Measurements from ENCODE around the gene XNDC1N. TPM values are rescaled to one million over a fixed set of nuclear protein-coding genes. Genes with fewer than 3 reads are reported as not detected.

XNDC1N gene
- total RNA-seq = 8.8 and 9.4 TPM in 2 replicates

GRCh38 chr11:71927820-71928736 is at the start of gene XNDC1N:
Gene XNDC1N (minus strand): TSS chr11:71928594. CDS start chr11:71923353, 5,241 bp downstream.
- H3K4me2 ChIP-seq (ENCODE audit: insufficient read depth, low read length) = peak within 1 kb of the TSS; percentile 97
- peaks cover 39% of the 10 kb centered on the region for H4K20me1 ChIP-seq (ENCODE audit: insufficient read depth, low read length)
- H3K9me3 ChIP-seq (ENCODE audit: low read depth, low read length) = no peaks in the 10 kb centered on the region
- H3K27me3 ChIP-seq (ENCODE audit: insufficient read depth, low read length) = no peaks in the 10 kb centered on the region
- peak within 1 kb of the TSS; percentile 80 for H3K4me3 ChIP-seq (ENCODE audit: insufficient read depth, low read length)
- no peaks in the 10 kb centered on the region for H3K36me3 ChIP-seq (ENCODE audit: insufficient read depth, low read length)
- peak within 1 kb of the TSS; percentile 95 for H2AFZ ChIP-seq (ENCODE audit: low read length)
- peaks cover 30% of the 10 kb centered on the region for H3K4me1 ChIP-seq (ENCODE audit: insufficient read depth, low read length)
- peaks cover 54% of the 10 kb centered on the region for H3K79me2 ChIP-seq (ENCODE audit: insufficient read depth, low read length)
- DNase-seq (ENCODE audit: insufficient read length, low spot score, missing footprints) = peak; percentile 86
- no peak for TF ChIP-seq CTCF (IDR thresholded peaks at IDR 0.05; ENCODE audit: extremely low read depth, low read depth, low read length)
- H3K27ac ChIP-seq (ENCODE audit: low read depth, low read length) = peak within 1 kb of the TSS; percentile 94

GRCh38 chr11:71977743-71978418 is 49.5 kb upstream of the XNDC1N start:
- Histone ChIP-seq H3K4me1 (ENCODE audit: insufficient read depth, low read length) (no peaks in the 10 kb centered on the region), H3K27ac (ENCODE audit: low read depth, low read length) (no peak overlapping the region), H3K4me2 (ENCODE audit: insufficient read depth, low read length) (no peak overlapping the region), H4K20me1 (ENCODE audit: insufficient read depth, low read length) (peaks cover 27% of the 10 kb centered on the region), H2AFZ (ENCODE audit: low read length) (no peak overlapping the region), H3K27me3 (ENCODE audit: insufficient read depth, low read length) (no peaks in the 10 kb centered on the region), H3K79me2 (ENCODE audit: insufficient read depth, low read length) (peaks cover 14% of the 10 kb centered on the region), H3K36me3 (ENCODE audit: insufficient read depth, low read length) (peaks cover 16% of the 10 kb centered on the region), H3K4me3 (ENCODE audit: insufficient read depth, low read length) (no peak overlapping the region), H3K9me3 (ENCODE audit: low read depth, low read length) (no peaks in the 10 kb centered on the region)
- peak; percentile 73 for TF ChIP-seq CTCF (IDR thresholded peaks at IDR 0.05; ENCODE audit: extremely low read depth, low read depth, low read length)
- DNase-seq (ENCODE audit: insufficient read length, low spot score, missing footprints) = no peak

- no peak for TF ChIP-seq CTCF (IDR thresholded peaks at IDR 0.05; ENCODE audit: extremely low read depth, low read depth, low read length)
- H3K27ac ChIP-seq (ENCODE audit: low read depth, low read length) = no peak overlapping the region
- no peak for DNase-seq (ENCODE audit: insufficient read length, low spot score, missing footprints)
- H4K20me1 ChIP-seq (ENCODE audit: insufficient read depth, low read length) = peaks cover 25% of the 10 kb centered on the region
- no peak overlapping the region for H2AFZ ChIP-seq (ENCODE audit: low read length)
- no peaks in the 10 kb centered on the region for H3K27me3 ChIP-seq (ENCODE audit: insufficient read depth, low read length)
- H3K4me2 ChIP-seq (ENCODE audit: insufficient read depth, low read length) = no peak overlapping the region
- peaks cover 12% of the 10 kb centered on the region for H3K36me3 ChIP-seq (ENCODE audit: insufficient read depth, low read length)
- no peaks in the 10 kb centered on the region for H3K4me1 ChIP-seq (ENCODE audit: insufficient read depth, low read length)
- no peak overlapping the region for H3K4me3 ChIP-seq (ENCODE audit: insufficient read depth, low read length)
- no peaks in the 10 kb centered on the region for H3K9me3 ChIP-seq (ENCODE audit: low read depth, low read length)
- peaks cover 14% of the 10 kb centered on the region for H3K79me2 ChIP-seq (ENCODE audit: insufficient read depth, low read length)
These were observed 48.7 kb upstream of the XNDC1N start for GRCh38 chr11:71977090-71977489.

- Histone ChIP-seq H3K4me1 (ENCODE audit: insufficient read depth, low read length) (no peaks in the 10 kb centered on the region), H3K27me3 (ENCODE audit: insufficient read depth, low read length) (no peaks in the 10 kb centered on the region), H3K27ac (ENCODE audit: low read depth, low read length) (no peak overlapping the region), H3K4me3 (ENCODE audit: insufficient read depth, low read length) (no peak overlapping the region), H2AFZ (ENCODE audit: low read length) (no peak overlapping the region), H3K9me3 (ENCODE audit: low read depth, low read length) (no peaks in the 10 kb centered on the region), H4K20me1 (ENCODE audit: insufficient read depth, low read length) (peaks cover 31% of the 10 kb centered on the region), H3K36me3 (ENCODE audit: insufficient read depth, low read length) (peaks cover 12% of the 10 kb centered on the region), H3K4me2 (ENCODE audit: insufficient read depth, low read length) (no peak overlapping the region), H3K79me2 (ENCODE audit: insufficient read depth, low read length) (peaks cover 17% of the 10 kb centered on the region)
- no peak for DNase-seq (ENCODE audit: insufficient read length, low spot score, missing footprints)
- no peak for TF ChIP-seq CTCF (IDR thresholded peaks at IDR 0.05; ENCODE audit: extremely low read depth, low read depth, low read length)
These were observed 48.2 kb upstream of the XNDC1N start for GRCh38 chr11:71976551-71976950.
